HCT116 (cell line): ENCODE measurements around the gene RAB4A. TPM values are rescaled to one million over a fixed set of nuclear protein-coding genes. Genes with fewer than 3 reads are reported as not detected.

Experiments
- ATAC-seq: fragments of 200-7000 bp; cut with Tn5 transposase; 2 replicates; pipeline ENCODE4 v1.9.1; 2020; ENCODE audit warnings: mild to moderate bottlenecking, moderate library complexity
- BruUV-seq: library from RNA; stranded (reverse); fragments of 400-500 nt; replicated peaks from 2 replicates; lab custom pipeline; 2021; lab: Mats Ljungman, UMichigan
- CTCF ChIA-PET: fragments of 300-600 bp; sonication (Branson Sonifier 250); formaldehyde crosslinking; loops from one replicate; lab custom pipeline; 2021; ENCODE audit warnings: antibody characterized with exemption; lab: Charles Lee
- POLR2A ChIA-PET: fragments of 300-600, 350-600 bp; sonication (Branson Sonifier 250); formaldehyde crosslinking; loops from one replicate; lab custom pipeline; 2021; ENCODE audit warnings: antibody characterized with exemption; lab: Charles Lee
- RAD21 ChIA-PET, 2 experiments: fragments of 300-600 bp; sonication (Branson Sonifier 250); formaldehyde crosslinking; loops; one replicate each; lab custom pipeline; 2023; ENCODE audit warnings: low total read pairs in 2 of 2; ENCODE audit not compliant: uncharacterized antibody in 2 of 2, unreplicated experiment in 2 of 2, low non-redundant PET in 1 of 2; lab: Charles Lee
- DNase-seq: peaks from one replicate; pipeline ENCODE4 v3.0.0-alpha.2; 2010; ENCODE audit warnings: low read depth, low spot score
- H2AFZ ChIP-seq: fragments of 200-600 bp; shearing (Covaris generic), sonication (generic); 2 replicates; pipeline ENCODE4 v1.6.1; 2017; ENCODE audit warnings: low read depth, mixed run types, mixed read lengths, antibody characterized with exemption, low read length; ENCODE audit not compliant: poor library complexity, severe bottlenecking
- H3K27ac ChIP-seq: 2 replicates; pipeline ENCODE4 v1.5.1; 2012; ENCODE audit warnings: low read depth, low read length
- H3K27me3 ChIP-seq: fragments of 200-600 bp; sonication (generic); 2 replicates; pipeline ENCODE4 v1.6.1; 2016; ENCODE audit warnings: mixed run types, low read length, mixed read lengths; ENCODE audit not compliant: insufficient read depth
- H3K36me3 ChIP-seq, 2 experiments: fragments of 200-500 bp in 1 of 2; fragments of 200-600 bp in 1 of 2; sonication (Bioruptor generic) in 1 of 2; sonication (generic) in 1 of 2; 2 replicates each; pipeline versions ENCODE4 v1.5.1 to v1.6.1; 2014 to 2016; ENCODE audit warnings: low read length in 2 of 2, inconsistent platforms in 1 of 2, mixed read lengths in 1 of 2, mixed run types in 1 of 2; ENCODE audit not compliant: insufficient read depth in 2 of 2, control insufficient read depth in 1 of 2
- H3K4me1 ChIP-seq, 2 experiments: fragments of 200-600 bp in 1 of 2; sonication (generic) in 1 of 2; 2 replicates each; pipeline versions ENCODE4 v1.5.1 to v1.6.1; 2012 to 2017; ENCODE audit warnings: low read length in 2 of 2, inconsistent platforms in 1 of 2, mild to moderate bottlenecking in 1 of 2, mixed read lengths in 1 of 2, mixed run types in 1 of 2, moderate library complexity in 1 of 2; ENCODE audit not compliant: insufficient read depth in 2 of 2, control insufficient read depth in 1 of 2
- H3K4me2 ChIP-seq: fragments of 200-600 bp; sonication (generic); 2 replicates; pipeline ENCODE4 v1.6.1; 2017; ENCODE audit warnings: mixed run types, low read length, mixed read lengths
- H3K4me3 ChIP-seq, 2 experiments: fragments of 200-600 bp in 1 of 2; sonication (generic) in 1 of 2; replicated peaks in 1 of 2; 2 replicates each; pipeline ENCODE4 v1.5.1; 2011 to 2016; ENCODE audit warnings: low read length in 2 of 2, control low read depth in 1 of 2, low read depth in 1 of 2, mild to moderate bottlenecking in 1 of 2, mixed read lengths in 1 of 2, mixed run types in 1 of 2
- H3K79me2 ChIP-seq: fragments of 200-600 bp; sonication (generic); 2 replicates; pipeline ENCODE4 v1.6.1; 2017; ENCODE audit warnings: mild to moderate bottlenecking, mixed run types, low read length, moderate library complexity, mixed read lengths; ENCODE audit not compliant: insufficient read depth
- H3K9ac ChIP-seq: fragments of 200-600 bp; sonication (generic); 2 replicates; pipeline ENCODE4 v1.6.1; 2016; ENCODE audit warnings: low read length, mixed read lengths
- H3K9me2 ChIP-seq: fragments of 200-600 bp; sonication (generic), shearing (Covaris generic); 2 replicates; pipeline ENCODE4 v1.6.1; 2017; ENCODE audit warnings: mixed run types, mild to moderate bottlenecking, moderate library complexity; ENCODE audit not compliant: insufficient read depth
- H3K9me3 ChIP-seq, 2 experiments: fragments of 200-500 bp in 1 of 2; fragments of 200-600 bp in 1 of 2; sonication (Bioruptor generic) in 1 of 2; sonication (generic) in 1 of 2; 2 replicates each; pipeline ENCODE4 v1.6.1; 2014 to 2017; ENCODE audit warnings: low read length in 2 of 2, mixed read lengths in 2 of 2, inconsistent platforms in 1 of 2, low read depth in 1 of 2, mild to moderate bottlenecking in 1 of 2, mixed run types in 1 of 2, moderate library complexity in 1 of 2; ENCODE audit not compliant: control insufficient read depth in 1 of 2, insufficient read depth in 1 of 2
- H4K20me1 ChIP-seq: fragments of 200-600 bp; sonication (generic), shearing (Covaris generic); 2 replicates; pipeline ENCODE4 v1.6.1; 2017; ENCODE audit warnings: mixed run types, mild to moderate bottlenecking, moderate library complexity; ENCODE audit not compliant: insufficient read depth
- ELF1 ChIP-seq: IDR thresholded peaks from 2 replicates; pipeline ENCODE4 v1.6.1; 2012; ENCODE audit warnings: low read depth, borderline replicate concordance
- FOSL1 ChIP-seq: IDR thresholded peaks from 2 replicates; pipeline ENCODE4 v1.6.1; 2012; ENCODE audit warnings: low read depth
- MAX ChIP-seq: IDR thresholded peaks from 2 replicates; pipeline ENCODE4 v1.6.1; 2012
- RAD21 ChIP-seq: IDR thresholded peaks from 2 replicates; pipeline ENCODE4 v1.6.1; 2012; ENCODE audit warnings: low read depth, mild to moderate bottlenecking
- SRF ChIP-seq: IDR thresholded peaks from 2 replicates; pipeline ENCODE4 v1.6.1; 2012; ENCODE audit warnings: low read depth
- YY1 ChIP-seq: IDR thresholded peaks from 2 replicates; pipeline ENCODE4 v1.6.1; 2011; ENCODE audit warnings: low read length, low read depth, moderate library complexity, mild to moderate bottlenecking; ENCODE audit not compliant: insufficient replicate concordance; ENCODE audit errors: extremely low read depth
- ZNF274 ChIP-seq: fragments of 200-500 bp; sonication (Bioruptor generic); IDR thresholded peaks from 2 replicates; pipeline ENCODE4 v1.6.1; 2014; ENCODE audit warnings: mild to moderate bottlenecking, low read depth, low read length, inconsistent platforms
- intact Hi-C: fragments of 100-400 bp; cut with micrococcal nuclease; formaldehyde crosslinking; loops from 2 replicates; pipeline ENCODE4 v1.10.0; 2022
- total RNA-seq: library from RNA; stranded (reverse); gene quantifications from one replicate; pipeline ENCODE4 v1.2.1, GENCODE V29; 2021; ENCODE audit not compliant: unreplicated experiment
- TF ChIP-seq, protein P1 (sequence below), 3 experiments: fragments of 200-600 bp in 1 of 3; sonication (generic) in 1 of 3; IDR thresholded peaks in 2 of 3; conservative IDR thresholded peaks in 1 of 3; 2 replicates each; pipeline ENCODE4 v1.5.1; 2012 to 2017; ENCODE audit warnings: low read depth in 2 of 3, low read length in 2 of 3, antibody characterized with exemption in 1 of 3, borderline replicate concordance in 1 of 3, control low read depth in 1 of 3, mild to moderate bottlenecking in 1 of 3, mixed read lengths in 1 of 3, mixed run types in 1 of 3, moderate library complexity in 1 of 3; ENCODE audit not compliant: insufficient read depth in 1 of 3

Gene RAB4A
- total RNA-seq, 1 experiment from 2014 or later = 101 TPM

DNA sequence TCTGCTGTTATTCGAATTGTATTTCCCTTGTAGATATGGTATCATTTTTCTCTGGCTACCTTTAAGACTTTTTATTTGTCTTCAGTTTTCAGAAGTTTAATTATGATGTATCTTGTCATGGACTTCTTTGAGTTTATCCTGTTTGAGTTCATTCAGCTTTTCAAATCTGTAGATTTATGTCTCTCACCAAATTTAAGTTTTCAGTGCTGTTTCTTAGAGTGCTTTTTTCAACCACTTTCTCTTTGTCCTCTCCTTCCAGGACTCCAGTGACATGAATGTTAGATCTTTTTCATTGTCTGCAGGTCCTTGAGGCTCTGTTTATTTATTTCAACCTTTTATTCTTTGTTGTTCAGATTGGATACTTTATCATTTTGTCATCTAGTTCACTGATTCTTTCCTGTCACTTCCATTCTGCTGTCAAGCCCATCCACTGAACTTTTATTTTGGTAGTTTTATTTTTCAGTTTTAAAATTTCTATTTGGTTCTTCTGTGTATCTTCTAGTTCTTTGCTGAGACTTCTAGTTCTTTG is 11.4 kb downstream of the RAB4A start:
- Histone ChIP-seq H3K9ac (no peak overlapping the region), H3K4me3 (no peak overlapping the region), H3K79me2 (peaks cover 98% of the 10 kb centered on the region), H3K9me2 (no peaks in the 10 kb centered on the region), H3K27me3 (no peaks in the 10 kb centered on the region), H3K27ac (no peak overlapping the region), H4K20me1 (peaks cover 10% of the 10 kb centered on the region; the same call in 1 of the 2 replicates)
- POLR2A ChIA-PET = no interaction called here
- BruUV-seq = no TSS peak
- TF ChIP-seq FOSL1 = no peak
- no peak for TF ChIP-seq SRF
- no peak for TF ChIP-seq YY1
- no peak for TF ChIP-seq ELF1
- TF ChIP-seq ZNF274 = no peak
- TF ChIP-seq, protein P1, sequence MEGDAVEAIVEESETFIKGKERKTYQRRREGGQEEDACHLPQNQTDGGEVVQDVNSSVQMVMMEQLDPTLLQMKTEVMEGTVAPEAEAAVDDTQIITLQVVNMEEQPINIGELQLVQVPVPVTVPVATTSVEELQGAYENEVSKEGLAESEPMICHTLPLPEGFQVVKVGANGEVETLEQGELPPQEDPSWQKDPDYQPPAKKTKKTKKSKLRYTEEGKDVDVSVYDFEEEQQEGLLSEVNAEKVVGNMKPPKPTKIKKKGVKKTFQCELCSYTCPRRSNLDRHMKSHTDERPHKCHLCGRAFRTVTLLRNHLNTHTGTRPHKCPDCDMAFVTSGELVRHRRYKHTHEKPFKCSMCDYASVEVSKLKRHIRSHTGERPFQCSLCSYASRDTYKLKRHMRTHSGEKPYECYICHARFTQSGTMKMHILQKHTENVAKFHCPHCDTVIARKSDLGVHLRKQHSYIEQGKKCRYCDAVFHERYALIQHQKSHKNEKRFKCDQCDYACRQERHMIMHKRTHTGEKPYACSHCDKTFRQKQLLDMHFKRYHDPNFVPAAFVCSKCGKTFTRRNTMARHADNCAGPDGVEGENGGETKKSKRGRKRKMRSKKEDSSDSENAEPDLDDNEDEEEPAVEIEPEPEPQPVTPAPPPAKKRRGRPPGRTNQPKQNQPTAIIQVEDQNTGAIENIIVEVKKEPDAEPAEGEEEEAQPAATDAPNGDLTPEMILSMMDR (IDR thresholded peaks at IDR 0.05 in 2 of 3, conservative IDR thresholded peaks at IDR 0.05 in 1 of 3; ENCODE audit: borderline replicate concordance in 1 of 3, insufficient read depth in 1 of 3, low read depth in 2 of 3, low read length in 2 of 3) = no peak
- TF ChIP-seq MAX = no peak
- TF ChIP-seq RAD21 = no peak
- TF ChIP-seq, all 23 proteins: peak for 0
- RAD21 ChIA-PET = no interaction called here
- intact Hi-C loops = no loop called here
- H3K4me2 ChIP-seq = no peak overlapping the region
- ATAC-seq (no peak), DNase-seq (no peak)
- no peak overlapping the region for H2AFZ ChIP-seq
- H3K9me3 ChIP-seq = no peaks in the 10 kb centered on the region
- no peaks in the 10 kb centered on the region for H3K36me3 ChIP-seq
- CTCF ChIA-PET = no interaction called here
- no peaks in the 10 kb centered on the region for H3K4me1 ChIP-seq
